ENCODE data around the gene TAF1B.

Gene TAF1B

GRCh38 chr2:9967053-9967775 is 123.9 kb downstream of the TAF1B start:
- no peak overlapping the region for H3K4me3 ChIP-seq (replicated peaks in 1 of 2; ENCODE audit: low read depth in 2 of 2, low read length in 2 of 2)
- DNase-seq (ENCODE audit: low read depth in 2 of 2): peak in 1 of 2 donors; percentile 33
- no peak for TF ChIP-seq CTCF (IDR thresholded peaks at IDR 0.05; ENCODE audit: low read depth, low read length)

- DNase-seq (ENCODE audit: low read depth in 2 of 2): no peak
- TF ChIP-seq CTCF (IDR thresholded peaks at IDR 0.05; ENCODE audit: low read depth, low read length): no peak
- no peak overlapping the region for H3K4me3 ChIP-seq (replicated peaks in 1 of 2; ENCODE audit: low read depth in 2 of 2, low read length in 2 of 2)
These were observed 125.6 kb downstream of the TAF1B start for GRCh38 chr2:9968553-9969497.

GRCh38 chr2:9970200-9971044 is 127.1 kb downstream of the TAF1B start:
- no peak overlapping the region for H3K4me3 ChIP-seq (replicated peaks in 1 of 2; ENCODE audit: low read depth in 2 of 2, low read length in 2 of 2)
- DNase-seq (ENCODE audit: low read depth in 2 of 2): no peak
- no peak for TF ChIP-seq CTCF (IDR thresholded peaks at IDR 0.05; ENCODE audit: low read depth, low read length)

GRCh38 chr2:9971105-9971818 is 128.0 kb downstream of the TAF1B start:
- no peak for DNase-seq (ENCODE audit: low read depth in 2 of 2)
- H3K4me3 ChIP-seq (replicated peaks in 1 of 2; ENCODE audit: low read depth in 2 of 2, low read length in 2 of 2): no peak overlapping the region
- no peak for TF ChIP-seq CTCF (IDR thresholded peaks at IDR 0.05; ENCODE audit: low read depth, low read length)

GRCh38 chr2:9971890-9972289 is 128.6 kb downstream of the TAF1B start:
- no peak for DNase-seq (ENCODE audit: low read depth in 2 of 2)
- no peak overlapping the region for H3K4me3 ChIP-seq (replicated peaks in 1 of 2; ENCODE audit: low read depth in 2 of 2, low read length in 2 of 2)
- no peak for TF ChIP-seq CTCF (IDR thresholded peaks at IDR 0.05; ENCODE audit: low read depth, low read length)

All from cardiac fibroblast (primary cell).